ENCODE results near the gene PLXNB2.

DNA sequence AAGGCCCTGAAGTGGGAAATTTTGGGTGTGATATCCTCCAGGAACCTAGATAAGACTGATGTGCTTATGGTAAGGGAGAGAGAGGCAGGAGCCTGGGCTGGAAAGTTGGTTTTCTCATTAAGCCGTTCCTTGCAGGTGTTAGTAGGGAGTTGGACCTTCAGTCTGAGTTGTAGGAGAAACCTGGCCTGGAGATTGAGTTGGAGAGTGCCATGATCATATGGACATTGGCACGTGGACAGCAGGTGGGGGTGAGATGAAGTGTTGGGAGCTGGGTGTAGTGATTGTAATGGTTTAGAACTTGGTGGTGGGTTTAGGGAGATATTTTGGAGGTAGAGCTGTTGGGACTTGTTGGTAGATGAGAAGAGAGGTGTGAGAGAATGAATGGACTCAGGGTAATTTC is 40.6 kb upstream of the PLXNB2 start:
- TF ChIP-seq, protein P1, sequence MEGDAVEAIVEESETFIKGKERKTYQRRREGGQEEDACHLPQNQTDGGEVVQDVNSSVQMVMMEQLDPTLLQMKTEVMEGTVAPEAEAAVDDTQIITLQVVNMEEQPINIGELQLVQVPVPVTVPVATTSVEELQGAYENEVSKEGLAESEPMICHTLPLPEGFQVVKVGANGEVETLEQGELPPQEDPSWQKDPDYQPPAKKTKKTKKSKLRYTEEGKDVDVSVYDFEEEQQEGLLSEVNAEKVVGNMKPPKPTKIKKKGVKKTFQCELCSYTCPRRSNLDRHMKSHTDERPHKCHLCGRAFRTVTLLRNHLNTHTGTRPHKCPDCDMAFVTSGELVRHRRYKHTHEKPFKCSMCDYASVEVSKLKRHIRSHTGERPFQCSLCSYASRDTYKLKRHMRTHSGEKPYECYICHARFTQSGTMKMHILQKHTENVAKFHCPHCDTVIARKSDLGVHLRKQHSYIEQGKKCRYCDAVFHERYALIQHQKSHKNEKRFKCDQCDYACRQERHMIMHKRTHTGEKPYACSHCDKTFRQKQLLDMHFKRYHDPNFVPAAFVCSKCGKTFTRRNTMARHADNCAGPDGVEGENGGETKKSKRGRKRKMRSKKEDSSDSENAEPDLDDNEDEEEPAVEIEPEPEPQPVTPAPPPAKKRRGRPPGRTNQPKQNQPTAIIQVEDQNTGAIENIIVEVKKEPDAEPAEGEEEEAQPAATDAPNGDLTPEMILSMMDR (conservative IDR thresholded peaks at IDR 0.05; ENCODE audit: low read depth, low read length): no peak
- TF ChIP-seq EZH2 (IDR thresholded peaks at IDR 0.05; ENCODE audit: borderline replicate concordance, low read depth, low read length, poor library complexity, severe bottlenecking): no peak

Data from A673 (cell line).